ENCODE measurements around the gene MRPL20.
A peak's percentile ranks its signal among the peaks of the same experiment; 100 is the strongest.
"Not testable (repeated sequence)": the region's sequence is repeated elsewhere in the genome, so short reads cannot be mapped to it uniquely, and the experiment has no call there.

The MRPL20 gene

GRCh38 chr1:1385339-1385738, 21.8 kb downstream of the MRPL20 start:
- not testable (repeated sequence) for DNase-seq (ENCODE audit: low read depth)

- no peak for DNase-seq (ENCODE audit: low read depth)
These were observed 25.8 kb downstream of the MRPL20 start for GRCh38 chr1:1381294-1381693.

- no peak for DNase-seq (ENCODE audit: low read depth)
These were observed 26.2 kb downstream of the MRPL20 start for GRCh38 chr1:1380860-1381259.

GRCh38 chr1:1377540-1378205, 29.4 kb downstream of the MRPL20 start:
- no peak for DNase-seq (ENCODE audit: low read depth)

DNA sequence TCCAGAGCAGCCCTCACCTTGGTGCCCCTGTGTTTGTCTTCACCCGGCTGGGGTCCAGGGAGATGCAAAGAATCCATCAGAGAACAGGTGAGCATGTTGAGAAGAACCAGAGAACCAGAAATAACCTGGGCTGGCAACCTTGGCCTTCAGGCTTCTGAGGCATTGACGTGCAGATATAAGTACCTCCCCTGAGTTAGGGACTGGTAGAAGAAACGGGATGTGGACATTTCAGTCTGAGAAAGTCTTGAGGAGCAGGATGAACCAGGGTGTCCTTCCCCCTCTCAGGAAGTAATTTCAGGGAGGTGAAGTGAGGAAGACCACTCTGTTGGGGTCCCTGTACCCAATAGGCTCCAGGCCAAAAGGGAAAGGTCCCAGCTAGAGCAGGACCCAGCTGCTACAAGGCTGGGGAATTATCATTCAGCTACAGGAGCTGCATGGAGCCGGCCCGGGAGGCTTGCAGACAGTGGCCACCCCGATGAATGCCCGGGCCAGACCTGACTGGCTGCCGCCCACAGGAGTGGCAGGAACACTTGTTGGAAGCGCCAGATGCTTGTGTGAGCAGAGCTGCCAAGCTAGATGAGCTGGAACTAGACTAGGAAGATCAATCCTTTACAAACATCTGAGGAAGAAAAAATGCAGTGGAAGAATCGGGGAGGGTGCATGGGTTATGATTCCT, 30.4 kb downstream of the MRPL20 start:
- DNase-seq (ENCODE audit: low read depth) = no peak

DNA sequence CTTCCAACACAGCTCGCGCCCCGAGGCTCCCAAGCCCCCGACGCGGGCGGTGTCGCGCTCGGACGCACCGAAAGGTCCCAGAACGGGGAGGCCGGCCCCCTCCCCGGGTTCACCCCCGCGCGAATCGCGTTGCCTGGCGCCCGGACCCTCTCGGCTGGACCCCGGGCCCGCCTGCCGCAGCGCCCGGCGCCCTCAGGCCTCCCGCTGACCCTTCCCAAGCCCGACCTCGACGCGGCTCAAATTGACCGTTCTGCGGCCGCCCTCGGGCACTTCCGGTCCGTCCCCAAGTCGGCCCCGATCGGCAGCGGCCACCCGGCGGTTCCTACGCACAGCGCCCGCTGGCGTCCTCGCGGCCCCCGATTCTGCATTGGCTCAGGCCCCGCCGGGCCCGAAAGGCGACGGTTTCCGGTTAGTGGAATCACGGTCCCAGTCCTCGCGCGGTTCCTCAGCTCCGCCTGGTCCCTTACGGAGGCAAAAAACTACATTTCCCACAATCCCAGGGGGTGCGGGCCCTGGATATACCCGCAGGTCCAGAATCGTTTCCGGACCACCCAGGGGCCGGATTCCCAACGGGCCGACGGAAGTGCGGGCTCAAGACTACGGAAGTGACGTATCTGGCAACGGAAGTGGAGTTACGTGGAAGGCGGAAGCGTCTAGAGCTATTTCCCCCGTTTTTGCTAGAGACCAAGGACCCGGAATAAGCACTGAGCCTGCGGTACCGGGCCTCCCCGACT, 32.0 kb downstream of the MRPL20 start, which contains the start of gene AURKAIP1:
AURKAIP1 (minus strand) TSS at position 279 of the 734 bp plus-strand sequence. CDS start 451 bp downstream, outside the sequence.
- DNase-seq (ENCODE audit: low read depth) = peak; percentile 100

- no peak for DNase-seq (ENCODE audit: low read depth)
These were observed 32.5 kb downstream of the MRPL20 start for GRCh38 chr1:1374589-1374928.

DNA sequence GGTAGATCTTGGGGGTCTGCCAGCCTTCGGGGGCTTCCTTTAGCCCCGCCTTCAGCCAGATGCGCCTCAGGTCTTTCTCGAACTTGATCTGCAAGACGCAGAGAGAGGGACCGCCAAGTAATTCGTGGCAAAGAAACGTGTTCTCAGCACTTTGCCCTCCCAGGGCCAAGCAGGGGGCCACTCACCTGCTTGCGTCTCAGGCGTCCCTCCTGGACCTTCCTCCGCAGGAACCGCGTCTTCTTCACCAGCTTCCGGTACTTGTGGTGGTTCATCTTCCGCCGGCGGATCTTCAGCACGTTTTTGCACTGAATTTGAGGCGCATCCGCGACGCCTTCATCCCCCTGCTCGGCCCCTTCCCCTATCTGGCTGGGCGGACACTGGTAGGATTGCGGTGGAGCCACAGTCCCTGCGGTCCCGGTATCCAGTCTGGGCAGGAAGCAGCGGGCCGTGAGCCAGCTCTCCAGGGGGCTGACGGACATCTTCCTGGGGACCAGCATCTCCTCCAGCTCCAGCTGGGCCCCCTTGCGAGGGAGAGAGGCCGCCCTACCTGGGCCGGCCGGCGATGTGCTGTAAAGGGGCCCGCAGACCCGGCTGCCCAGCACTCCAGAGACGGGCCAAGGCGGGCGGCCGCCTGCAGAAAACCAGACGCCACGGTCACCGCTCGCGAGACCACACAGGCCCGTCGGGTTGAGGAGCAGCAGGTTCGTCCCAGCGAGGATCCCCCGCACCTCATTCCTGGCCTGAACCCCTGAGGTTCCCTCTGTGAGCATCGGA, 33.1 kb downstream of the MRPL20 start:
- no peak for DNase-seq (ENCODE audit: low read depth)

DNA sequence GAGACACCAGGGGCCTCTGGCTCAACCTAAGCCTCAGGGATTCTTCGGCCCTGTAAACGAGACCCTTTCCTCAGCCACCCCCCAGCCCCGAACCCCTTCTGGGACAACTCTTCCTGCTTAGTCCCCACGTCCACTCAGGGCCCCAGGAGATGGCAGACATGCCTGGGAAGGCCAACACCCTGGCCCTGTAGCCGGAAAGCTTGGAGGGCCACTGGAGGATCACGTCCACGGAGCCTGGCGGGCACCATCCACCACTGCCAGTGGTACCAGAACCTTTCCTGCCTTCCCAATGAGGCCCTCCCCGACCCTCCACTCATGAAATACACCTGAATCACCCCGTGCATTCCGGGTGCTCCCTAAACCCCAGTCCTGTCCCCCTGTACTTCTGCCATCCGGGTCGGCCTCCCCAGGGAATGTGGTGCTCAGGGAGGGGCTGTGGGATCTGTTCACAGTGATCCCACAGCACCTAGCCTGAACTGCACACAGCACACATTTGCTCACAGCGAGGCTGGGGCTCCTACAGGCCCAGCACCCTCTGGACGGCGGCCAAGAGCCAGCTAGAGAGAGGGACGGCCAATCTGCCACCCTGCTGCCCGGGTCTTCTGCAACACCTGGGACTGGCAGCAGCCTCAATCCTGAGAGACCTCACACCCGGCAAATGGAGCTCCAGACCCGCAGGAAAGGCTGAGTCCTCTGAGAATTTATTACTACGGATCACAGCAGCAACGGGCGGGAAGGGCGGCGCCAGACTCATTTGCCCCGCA, 33.9 kb downstream of the MRPL20 start:
- DNase-seq (ENCODE audit: low read depth) = no peak

- no peak for DNase-seq (ENCODE audit: low read depth)
These were observed 35.1 kb downstream of the MRPL20 start for GRCh38 chr1:1371746-1372711.

- no peak for DNase-seq (ENCODE audit: low read depth)
These were observed 35.7 kb downstream of the MRPL20 start for GRCh38 chr1:1371364-1371745.

- no peak for DNase-seq (ENCODE audit: low read depth)
These were observed 36.3 kb downstream of the MRPL20 start for GRCh38 chr1:1370771-1371300.

- DNase-seq (ENCODE audit: low read depth) = not testable (repeated sequence)
These were observed 37.0 kb downstream of the MRPL20 start for GRCh38 chr1:1370094-1370493.

DNA sequence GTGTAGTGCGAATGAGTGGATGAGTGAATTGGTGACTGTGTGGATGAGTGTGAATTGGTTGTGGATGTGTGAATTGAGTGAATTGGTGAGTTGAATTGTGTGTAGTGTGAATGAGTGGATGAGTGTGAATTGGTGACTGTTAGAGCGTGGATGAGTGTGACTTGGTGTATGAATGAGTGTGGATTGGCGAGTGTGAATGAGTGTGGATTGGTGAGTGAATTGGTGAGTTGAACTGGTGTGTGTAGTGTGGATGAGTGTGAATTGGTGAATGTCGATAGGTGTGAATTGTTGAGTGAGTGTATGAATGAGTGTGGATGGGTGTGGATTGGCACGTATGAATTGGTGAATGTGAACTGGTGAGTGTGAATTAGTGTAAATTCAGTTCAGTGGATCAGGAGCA, 39.8 kb downstream of the MRPL20 start:
- DNase-seq (ENCODE audit: low read depth) = no peak

DNA sequence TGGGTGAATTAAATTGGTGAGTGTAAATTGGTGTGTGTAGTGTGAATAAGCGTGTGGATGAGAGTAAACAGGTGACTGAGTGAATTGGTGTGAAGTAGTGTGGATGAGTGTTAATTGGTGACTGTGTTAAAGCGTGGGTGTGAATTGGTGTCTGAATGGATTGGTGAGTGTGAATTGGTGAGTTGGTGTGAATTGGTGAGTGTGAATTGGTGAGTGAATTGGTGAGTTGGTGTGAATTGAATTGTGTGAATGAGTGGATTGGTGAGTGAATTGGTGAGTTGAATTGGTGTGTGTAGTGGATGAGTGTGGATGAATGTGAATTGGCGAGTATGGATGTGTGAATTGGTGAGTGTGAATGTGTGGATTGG, 40.4 kb downstream of the MRPL20 start:
- DNase-seq (ENCODE audit: low read depth) = no peak

DNA sequence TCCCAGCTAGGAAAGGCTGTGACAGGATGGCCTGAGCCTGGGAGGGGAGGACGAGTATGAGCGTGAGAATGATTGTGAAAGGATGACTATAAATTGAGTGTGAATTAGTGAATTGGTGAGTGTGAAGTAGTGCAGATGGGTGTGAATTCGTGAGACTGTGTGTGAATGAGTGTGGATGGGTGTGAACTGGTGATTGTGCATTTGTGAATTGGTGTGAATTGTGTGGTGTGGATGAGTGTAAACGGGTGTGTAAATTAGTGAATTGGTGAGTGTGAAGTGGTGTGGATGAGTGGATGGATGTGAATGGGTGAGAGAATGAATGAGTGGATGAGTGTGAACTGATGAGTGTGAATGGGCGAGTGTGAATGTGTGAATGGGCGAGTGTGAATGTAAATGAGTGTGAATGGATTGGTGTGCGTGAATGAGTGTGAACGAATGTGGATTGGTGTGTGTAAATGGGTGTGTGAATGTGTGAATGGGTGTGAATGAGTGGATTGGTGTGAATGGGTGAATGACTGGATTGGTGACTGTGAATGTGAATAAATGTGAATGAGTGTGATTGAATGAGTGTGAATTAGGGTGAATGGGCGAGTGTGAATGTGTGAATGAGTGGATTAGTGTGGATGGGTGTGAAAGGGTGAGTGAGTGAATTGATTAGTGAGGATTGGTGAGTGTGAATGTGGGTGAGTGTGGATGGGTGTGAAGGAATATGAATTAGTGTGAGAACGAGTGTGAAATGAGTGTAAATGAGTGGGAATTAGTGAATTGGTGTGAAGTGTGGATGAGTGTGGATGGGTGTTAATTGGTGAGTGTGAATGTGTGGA, 41.0 kb downstream of the MRPL20 start:
- DNase-seq (ENCODE audit: low read depth) = no peak

DNA sequence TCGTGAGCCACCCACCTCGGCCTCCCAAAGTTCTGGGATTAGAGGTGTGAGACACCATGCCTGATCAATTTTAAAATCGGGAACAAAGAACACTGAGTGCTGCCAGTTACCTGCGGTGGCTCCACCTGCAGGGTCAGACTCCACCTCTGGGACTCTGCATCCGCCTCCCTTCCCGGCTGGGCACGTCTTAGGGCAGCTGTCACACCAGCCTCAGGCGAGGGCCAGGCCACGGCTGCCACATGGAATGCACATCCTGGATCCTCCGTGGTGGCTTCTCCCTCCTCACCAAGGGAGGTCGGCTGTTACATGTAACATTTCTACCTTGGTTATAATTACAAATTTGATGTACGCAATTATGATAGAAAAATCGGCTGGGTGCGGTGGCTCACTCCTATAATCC, 42.8 kb downstream of the MRPL20 start:
- no peak for DNase-seq (ENCODE audit: low read depth)

DNA sequence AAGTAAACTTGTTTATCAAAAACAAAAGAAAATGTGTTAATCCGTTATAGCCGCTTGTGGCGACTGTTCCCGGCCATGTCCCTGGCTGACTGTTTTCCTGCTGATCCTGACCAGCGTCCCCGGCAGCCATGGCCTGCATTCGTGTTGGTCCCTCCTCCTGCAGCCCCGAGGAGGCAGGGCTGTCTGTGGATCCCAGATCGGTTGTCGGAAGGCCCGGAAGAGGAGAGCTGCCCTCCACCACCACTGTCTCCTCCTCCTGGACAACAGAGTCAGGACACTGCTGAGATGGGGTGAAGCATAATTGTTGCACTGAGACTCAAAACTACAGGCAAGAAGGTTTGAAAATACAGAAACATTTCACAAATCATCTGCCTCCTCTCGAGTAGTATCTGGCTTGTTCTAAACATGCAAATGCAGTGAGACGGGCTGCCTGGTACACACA, 45.1 kb downstream of the MRPL20 start:
- peak; percentile 80 for DNase-seq (ENCODE audit: low read depth)

GRCh38 chr1:1361233-1361981, 45.7 kb downstream of the MRPL20 start:
- DNase-seq (ENCODE audit: low read depth) = no peak
